ENCODE results near the gene HIVEP3.

- TF ChIP-seq CTCF (IDR thresholded peaks at IDR 0.05): no peak
- no peak for TF ChIP-seq POLR2A (IDR thresholded peaks at IDR 0.05)
Observed at GRCh38 chr1:41870076-41870562, 48.6 kb downstream of the HIVEP3 start.
